H1 (cell line): ENCODE results near the gene ZNF593. TPM values are rescaled to one million over a fixed set of nuclear protein-coding genes. Genes with fewer than 3 reads are reported as not detected.

ENCODE experiments used
- CBX5 ChIP-seq: fragments of 300-800, 300-1000 bp; sonication (generic); IDR thresholded peaks from 2 replicates; pipeline ENCODE4 v1.7.1; 2016; ENCODE audit warnings: antibody characterized with exemption, low read length, low read depth
- CEBPB ChIP-seq: IDR thresholded peaks from 2 replicates; pipeline ENCODE4 v1.6.1; 2012; ENCODE audit warnings: low read depth, low read length
- SIN3A ChIP-seq, 2 experiments: IDR thresholded peaks in 1 of 2; conservative IDR thresholded peaks in 1 of 2; 2 replicates each; pipeline ENCODE4 v1.6.1; 2011 to 2012; ENCODE audit warnings: low read length in 2 of 2, improper control_type of control experiment in 1 of 2, low read depth in 1 of 2, mild to moderate bottlenecking in 1 of 2
- YY1 ChIP-seq: IDR thresholded peaks from 2 replicates; pipeline ENCODE4 v1.6.1; 2011; ENCODE audit warnings: low read depth, mild to moderate bottlenecking, low read length
- ZNF274 ChIP-seq: IDR thresholded peaks from 2 replicates; pipeline ENCODE4 v1.7.0; 2012; ENCODE audit warnings: low read length, borderline replicate concordance; ENCODE audit errors: extremely low read depth
- polyA plus RNA-seq, 7 experiments: library from polyadenylated mRNA; depleted of rRNA in 3 of 7; stranded (reverse) in 5 of 7; unstranded in 2 of 7; fragments of >200 nt in 5 of 7; fragments of 200-250 nt in 2 of 7; gene quantifications; 1 replicate in 5 of 7; 2 replicates in 1 of 7; 4 replicates in 1 of 7; pipeline versions ENCODE4 v1.2.1 to v1.2.3, GENCODE V29; 2011 to 2013; ENCODE audit warnings: missing spikeins in 2 of 7, mixed read lengths in 2 of 7
- total RNA-seq: library from RNA; stranded (reverse); fragmentation: NEBNext Ultra II Directional; extraction: Animal tissue kit (Norgen Biotek cat#: 25700); gene quantifications from 2 replicates; pipeline ENCODE4 v1.2.1, GENCODE V29; 2021
- TF ChIP-seq, protein P1 (sequence below): IDR thresholded peaks from 2 replicates; pipeline ENCODE4 v1.6.1; 2012; ENCODE audit warnings: inconsistent platforms

The ZNF593 gene
- total and polyA plus RNA-seq, 2 of the 8 experiments (the other 6 are each of a cell fraction or from before 2014, with no cell fraction given), result 38.2 to 68.0 TPM

DNA sequence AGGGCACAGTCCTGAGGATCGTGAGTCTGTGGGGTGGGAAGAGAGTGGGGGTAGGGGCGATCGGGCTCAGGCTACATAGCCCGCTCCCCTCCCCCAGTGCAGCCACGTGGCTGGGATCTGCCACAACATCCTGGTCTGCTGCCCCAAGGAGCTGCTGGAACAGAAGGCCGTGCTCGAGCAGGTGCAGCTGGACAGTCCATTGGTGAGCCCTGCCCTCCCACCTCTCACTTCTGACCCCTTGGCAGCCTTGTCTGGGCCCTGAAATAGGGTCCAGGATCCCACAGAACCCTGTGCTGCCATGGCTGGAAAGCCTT is 12.6 kb downstream of the ZNF593 start (continued):
- TF ChIP-seq SIN3A (conservative IDR thresholded peaks at IDR 0.05 in 1 of 2, IDR thresholded peaks at IDR 0.05 in 1 of 2; ENCODE audit: low read depth in 1 of 2, low read length in 2 of 2), result no peak
- no peak for TF ChIP-seq ZNF274
- TF ChIP-seq, protein P1, sequence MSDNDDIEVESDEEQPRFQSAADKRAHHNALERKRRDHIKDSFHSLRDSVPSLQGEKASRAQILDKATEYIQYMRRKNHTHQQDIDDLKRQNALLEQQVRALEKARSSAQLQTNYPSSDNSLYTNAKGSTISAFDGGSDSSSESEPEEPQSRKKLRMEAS, result no peak
- TF ChIP-seq CEBPB, result no peak
- TF ChIP-seq YY1, result no peak
- no peak for TF ChIP-seq CBX5
